ENCODE data around the gene SLTM.

- TF ChIP-seq POLR2AphosphoS5 (IDR thresholded peaks at IDR 0.05), result no peak
- TF ChIP-seq POLR2A (IDR thresholded peaks at IDR 0.05), result no peak
- no peak for TF ChIP-seq EP300 (IDR thresholded peaks at IDR 0.05)
Observed at GRCh38 chr15:58830556-58830955, 102.9 kb downstream of the SLTM start.

Data from upper lobe of left lung (tissue), 4 donors.